GM18507 (cell line): ENCODE data around the gene POLR2J.

Source experiments
- DNase-seq: peaks from one replicate; pipeline ENCODE4 v3.0.0; 2011; ENCODE audit warnings: low read depth; ENCODE audit not compliant: insufficient read length; ENCODE audit errors: extremely low spot score
- FAIRE-seq: peaks from 2 replicates; lab custom pipeline; 2011; peaks lifted over from hg19 to GRCh38; lab: Jason Lieb, UNC

The POLR2J gene

DNA sequence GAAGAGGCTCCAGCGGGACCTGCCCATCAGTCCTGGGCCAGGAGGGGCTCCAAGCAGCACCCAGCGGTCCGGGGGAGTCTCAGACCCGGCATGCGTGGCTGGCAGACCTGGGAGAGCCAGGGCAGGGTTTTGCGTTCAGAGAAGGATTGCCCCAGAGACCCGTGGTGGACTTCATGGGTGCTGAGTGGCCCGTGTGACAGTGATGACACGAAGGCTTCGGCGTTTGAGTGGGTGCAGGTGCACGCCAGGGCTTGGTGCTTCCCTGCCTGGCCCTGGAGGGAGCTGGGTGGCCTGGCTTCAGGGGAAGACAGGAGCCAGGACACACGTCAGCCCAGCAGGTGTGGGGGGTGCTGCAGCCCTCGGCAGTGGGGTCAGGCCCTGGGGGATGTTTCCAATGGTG, 31.4 kb downstream of the POLR2J start:
- FAIRE-seq = no peak
- DNase-seq = no peak

DNA sequence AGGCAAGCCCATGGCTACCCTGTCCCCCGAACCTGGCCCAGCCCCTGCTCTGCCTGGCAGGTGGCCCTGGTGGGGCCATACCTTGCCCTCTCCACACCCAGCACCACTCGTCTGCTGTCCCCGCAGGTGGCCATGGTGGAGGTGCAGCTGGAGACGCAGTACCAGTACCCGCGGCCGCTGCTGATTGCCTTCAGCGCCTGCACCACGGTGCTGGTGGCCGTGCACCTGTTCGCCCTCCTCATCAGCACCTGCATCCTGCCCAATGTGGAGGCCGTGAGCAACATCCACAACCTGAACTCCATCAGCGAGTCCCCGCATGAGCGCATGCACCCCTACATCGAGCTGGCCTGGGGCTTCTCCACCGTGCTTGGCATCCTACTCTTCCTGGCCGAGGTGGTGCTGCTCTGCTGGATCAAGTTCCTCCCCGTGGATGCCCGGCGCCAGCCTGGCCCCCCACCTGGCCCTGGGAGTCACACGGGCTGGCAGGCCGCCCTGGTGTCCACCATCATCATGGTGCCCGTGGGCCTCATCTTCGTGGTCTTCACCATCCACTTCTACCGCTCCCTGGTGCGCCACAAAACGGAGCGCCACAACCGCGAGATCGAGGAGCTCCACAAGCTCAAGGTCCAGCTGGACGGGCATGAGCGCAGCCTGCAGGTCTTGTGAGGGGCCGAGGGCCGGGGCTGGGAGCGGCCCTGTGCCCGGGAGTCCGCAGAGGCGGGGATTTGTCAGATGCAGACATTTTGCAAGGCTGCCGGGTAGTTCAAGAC, 32.1 kb downstream of the POLR2J start:
- no peak for DNase-seq
- FAIRE-seq = no peak

DNA sequence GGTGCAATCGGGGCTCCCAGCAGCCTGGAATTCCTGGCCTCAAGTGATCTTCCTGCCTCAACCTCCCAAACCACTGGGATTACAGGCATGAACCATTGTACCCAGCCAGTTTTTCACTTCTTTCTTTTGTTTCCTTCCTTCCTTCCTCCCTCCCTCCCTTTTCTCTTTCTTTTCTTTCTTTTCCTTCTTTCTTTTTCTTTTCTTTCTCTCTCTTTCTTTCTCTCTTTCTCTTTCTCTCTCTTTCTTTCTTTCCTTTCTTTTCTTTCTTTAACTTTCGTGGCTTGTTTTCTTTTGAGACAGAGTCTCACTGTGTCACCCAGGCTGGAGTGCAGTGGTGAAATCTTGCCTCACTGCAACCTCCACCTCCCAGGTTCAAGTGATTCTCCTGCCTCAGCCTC, 33.0 kb downstream of the POLR2J start:
- peak; percentile 9 for FAIRE-seq
- no peak for DNase-seq

DNA sequence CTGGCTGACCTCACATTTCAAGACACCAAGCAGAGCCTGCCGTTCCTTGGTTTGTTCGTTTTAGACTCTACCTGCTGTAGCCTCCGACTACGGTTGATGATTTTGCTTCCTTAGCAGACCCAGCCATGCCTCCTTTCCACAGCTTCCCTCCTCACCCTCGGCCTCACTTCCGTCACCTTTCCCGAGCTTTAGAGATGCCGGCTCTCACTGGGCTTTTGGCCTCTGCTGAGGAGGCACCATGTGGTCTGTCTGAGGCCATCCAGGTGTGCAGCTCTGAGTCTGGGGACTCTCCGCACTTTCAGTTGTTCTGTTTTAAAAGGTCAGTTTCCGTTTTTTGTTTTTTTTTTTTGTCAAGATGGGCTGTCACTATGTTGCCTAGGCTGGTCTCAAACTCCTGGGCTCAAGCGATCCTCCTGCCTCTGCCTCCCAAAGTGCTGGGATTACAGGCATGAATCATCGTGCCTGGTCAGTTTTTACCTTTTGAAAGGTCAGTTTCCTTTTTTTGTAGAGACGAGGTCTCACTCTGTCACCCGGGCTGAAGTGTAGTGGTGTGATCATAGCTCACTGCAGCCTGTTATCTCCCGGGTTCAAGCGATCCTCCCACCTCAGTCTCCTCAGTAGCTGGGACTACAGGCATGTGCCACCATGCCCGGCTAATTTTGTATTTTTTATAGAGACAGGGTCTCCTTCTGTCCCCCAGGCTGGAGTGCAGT, 33.6 kb downstream of the POLR2J start:
- FAIRE-seq = peak; percentile 95
- DNase-seq = no peak

DNA sequence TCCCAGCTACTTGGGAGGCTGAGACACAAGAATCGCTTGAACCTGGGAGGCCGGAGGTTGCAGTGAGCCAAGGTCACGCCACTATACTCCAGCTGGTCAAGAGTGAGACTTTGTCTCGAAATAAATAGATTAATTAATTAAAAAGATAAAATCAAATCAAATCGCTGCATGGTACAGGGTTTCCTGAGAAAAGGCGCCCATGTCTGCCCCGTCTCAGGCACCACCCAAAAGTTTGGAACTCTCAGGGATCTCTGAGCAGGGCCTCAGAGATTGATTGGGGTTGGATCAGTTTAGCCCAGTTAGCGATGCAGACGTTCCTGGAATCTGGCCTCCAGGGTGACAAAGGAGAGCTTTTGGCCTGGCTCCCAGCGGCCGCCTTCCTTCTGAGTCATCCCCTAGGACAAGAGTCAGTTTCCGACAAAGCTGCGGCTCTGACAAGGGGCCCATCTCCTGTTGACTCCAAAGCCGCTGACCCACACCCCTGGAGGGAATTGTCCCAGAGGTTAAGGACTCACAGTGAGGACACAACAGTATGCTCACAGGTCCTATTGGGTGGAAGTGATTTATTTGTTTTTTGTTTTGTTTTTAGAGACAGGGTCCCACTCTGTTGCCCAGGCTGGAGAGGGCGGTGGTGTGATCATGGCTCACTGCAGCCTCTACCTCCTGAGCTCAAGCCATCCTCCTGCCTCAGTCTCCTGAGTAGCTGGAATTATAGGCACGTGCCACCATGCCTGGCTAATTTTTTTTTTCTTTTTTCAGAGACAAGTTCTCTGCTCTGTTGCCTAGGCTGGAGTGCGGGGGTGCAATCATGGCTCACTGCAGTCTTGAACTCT, 38.5 kb downstream of the POLR2J start:
- no peak for FAIRE-seq
- DNase-seq = no peak

DNA sequence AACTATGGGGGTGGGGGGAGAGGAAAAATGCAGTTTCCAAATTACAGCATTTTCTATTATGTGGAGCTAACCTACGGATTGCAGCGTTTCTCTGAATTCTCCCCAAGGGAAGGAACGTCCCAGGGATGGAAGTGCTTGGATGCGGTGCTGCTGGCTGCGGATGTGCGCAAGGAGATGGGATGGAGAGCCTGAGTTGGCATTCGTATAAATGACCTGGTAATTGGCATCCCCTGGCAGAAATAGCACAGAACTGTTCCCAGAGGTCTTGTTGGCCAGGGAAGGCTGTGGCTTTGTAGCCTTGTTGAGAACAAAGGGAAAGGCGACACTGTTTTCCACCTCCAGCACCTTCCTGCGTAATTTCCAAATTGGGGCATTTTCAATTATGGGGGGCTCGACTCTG, 42.6 kb downstream of the POLR2J start:
- FAIRE-seq (no peak), DNase-seq (no peak)

DNA sequence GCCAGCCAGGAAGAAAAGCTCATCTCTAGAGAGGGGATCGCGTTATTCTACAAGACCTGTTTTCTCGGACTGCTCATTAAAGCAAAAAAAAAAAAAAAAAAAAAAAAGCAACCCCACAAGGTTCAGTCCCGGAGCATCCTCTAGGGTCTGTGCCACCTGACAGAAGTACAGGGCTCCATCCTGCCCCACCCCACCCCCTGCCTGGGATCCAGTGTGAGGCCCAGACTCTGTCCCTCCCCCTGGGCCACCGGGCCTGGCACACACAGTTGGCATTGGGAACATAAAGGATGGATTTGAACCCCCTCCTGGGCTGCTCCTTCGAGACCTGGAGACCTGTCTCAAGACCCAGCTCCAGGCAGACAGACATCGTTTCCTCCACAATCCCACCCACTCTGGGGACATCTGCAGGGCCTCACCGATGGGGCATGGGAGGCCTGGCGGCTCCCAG, 44.7 kb downstream of the POLR2J start:
- FAIRE-seq = no peak
- DNase-seq = no peak

DNA sequence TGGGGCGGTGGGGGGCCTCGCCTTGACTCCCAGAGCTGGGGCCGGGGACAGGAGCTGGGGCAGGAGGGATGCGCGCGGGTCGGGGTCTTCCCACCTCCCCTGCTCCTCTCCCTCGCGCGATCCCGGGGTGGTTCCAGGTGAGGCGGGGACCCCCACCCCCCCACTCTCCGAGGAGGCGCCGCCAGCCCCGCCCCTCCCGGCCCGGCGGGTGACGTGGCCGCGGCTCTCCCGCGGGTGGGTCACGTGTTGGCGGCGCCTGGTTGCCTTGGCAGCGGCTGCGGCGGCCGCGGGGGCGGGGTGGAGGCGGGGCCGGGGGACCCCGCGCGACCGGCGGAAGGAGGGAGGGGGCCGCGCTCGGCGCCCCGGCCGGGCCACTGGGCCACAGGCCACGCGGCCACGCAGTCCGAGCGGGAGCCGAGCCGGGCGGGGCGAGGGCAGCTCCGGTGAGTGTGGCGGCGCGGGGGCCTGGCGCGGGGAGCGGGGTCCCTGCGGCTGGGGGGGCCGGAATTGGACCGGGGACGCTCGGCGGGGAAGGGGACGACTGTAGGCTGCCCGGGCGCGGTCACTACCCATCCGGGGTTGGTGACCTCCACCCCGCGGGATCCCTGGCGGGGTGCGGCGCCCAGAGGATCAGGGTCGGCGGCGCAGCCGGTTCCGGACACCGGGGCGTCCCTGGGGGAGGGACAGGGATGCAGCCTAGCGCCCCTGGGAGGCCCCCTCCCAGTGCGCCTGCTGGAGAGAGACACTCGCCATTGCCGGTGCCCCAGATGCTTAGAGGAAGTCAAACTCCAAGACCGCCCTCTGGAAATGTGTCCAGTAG, 45.3 kb downstream of the POLR2J start, which contains the start of gene ORAI2:
TSS of gene ORAI2 (plus strand) at position 357 of the 820 bp plus-strand sequence. CDS start 5,382 bp downstream, outside the sequence.
- peak; percentile 64 for DNase-seq
- no peak for FAIRE-seq

DNA sequence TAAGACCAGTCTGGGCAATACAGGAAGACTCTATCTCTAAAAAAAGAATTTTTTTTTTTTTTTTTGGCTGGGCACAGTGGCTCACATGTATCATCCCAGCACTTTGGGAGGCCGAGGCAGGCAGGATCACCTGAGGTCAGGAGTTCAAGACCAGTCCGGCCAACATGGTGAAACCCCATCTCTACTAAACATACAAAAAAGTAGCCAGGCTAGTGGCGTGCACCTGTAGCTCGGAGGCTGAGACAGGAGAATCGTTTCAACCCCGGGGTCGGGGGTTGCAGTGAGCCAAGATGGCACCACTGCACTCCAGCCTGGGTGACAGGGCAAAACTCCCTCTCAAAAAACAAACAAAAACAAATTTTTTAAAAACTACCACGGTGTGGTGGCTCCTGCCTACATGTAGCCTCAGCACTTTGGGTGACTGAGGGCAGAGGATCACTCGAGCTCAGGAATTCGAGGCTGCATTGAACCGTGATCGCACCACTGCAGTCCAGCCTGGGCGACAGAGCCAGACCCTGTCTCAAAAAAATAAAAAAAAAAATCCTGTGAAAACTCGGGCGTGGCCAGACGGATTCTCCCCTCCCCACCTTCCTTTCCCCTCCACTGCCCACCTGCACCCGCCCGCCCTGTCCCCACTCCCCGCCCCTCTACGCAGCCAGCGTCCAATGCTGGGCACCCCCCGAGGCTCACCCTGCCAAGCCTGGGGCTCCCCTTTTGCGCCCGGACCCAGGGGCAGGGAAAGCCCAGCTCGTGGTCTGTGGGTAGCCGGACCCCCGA, 46.1 kb downstream of the POLR2J start:
- DNase-seq (no peak), FAIRE-seq (no peak)

DNA sequence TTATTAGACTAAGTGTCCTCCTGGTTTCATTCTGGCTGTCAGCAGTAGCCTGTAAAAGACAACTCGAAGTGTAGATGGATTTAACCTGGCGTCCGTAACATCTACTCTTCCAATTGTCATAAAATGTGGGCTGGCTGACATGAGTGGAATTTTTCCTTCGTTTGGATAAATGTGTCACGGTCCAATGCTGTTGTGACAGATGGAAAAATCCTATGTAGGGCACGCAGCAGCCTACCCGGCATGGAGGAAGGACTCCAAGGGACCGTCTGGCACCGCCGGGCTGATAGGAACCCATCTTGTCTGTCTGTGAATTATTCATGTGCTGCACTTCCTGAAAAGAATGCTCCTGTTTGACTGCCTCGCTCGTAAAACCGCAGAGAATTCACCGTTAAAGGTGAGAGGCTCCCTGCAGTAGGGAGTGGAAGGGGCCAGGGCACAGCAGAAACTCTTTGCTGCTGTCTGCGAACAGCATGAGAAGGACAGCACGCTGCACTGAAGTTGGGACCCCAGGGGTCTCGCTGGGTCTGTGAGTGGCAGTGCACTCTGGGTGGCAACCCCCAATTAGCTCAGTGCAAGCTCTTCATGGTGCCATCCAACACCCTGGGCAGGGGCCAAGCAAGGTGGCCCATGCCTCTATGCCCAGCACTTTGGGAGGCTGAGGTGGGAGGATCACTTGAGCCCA, 47.0 kb downstream of the POLR2J start:
- FAIRE-seq (peak; percentile 98), DNase-seq (no peak)

DNA sequence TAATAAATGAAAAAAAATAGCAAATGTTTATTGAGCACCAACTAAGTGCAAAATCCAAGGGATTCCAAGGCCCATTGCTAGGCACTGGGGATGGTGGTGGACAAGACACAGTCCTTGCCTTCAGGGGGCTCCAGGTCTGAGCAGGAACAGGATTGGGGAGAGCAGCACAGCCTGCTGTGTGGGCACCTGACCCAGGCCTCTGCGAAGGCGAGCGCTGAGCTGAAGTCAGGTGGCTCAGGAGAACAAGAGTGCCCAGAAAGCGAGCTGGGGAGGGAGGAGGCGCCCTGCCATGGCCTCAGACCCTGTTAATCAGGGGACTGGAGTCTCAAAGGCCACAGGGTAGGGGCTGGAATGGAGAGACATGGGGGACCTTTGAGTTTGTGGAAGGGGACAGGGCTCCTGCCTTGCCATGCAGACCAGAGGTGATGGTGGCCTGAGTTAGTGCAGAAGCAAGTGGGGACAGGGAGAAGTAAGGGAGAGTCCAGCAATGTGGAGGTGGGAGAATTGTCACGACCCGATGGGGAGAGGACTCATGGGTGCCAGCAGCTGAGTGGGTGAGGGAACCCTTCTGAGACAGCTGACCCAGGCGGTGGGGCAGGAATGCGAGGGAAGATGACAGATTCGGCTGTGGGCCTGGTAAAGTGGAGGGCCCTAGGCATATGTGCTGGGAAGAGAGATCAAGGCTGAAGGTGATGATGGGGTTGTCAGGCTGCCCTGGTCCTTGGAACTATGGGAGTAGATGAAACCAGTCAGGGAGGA, 49.4 kb downstream of the POLR2J start:
- FAIRE-seq (no peak), DNase-seq (no peak)

DNA sequence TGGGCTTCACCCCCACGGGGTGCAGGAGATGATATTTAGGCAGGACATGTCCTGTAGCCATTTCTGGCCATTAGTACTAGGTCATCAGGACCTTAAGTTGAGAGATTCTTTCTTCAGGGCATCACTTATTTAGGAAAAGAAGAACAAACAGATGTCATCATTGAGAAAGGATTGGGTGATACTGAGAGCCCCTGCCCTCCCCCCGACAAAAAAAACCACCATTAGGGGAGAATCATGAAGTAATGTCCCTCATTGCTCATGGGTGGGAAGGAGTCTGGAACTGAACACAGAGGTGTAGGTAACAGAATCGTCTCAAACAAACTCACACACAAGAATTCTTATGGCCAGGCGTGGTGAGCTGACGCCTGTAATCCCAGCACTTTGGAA, 51.7 kb downstream of the POLR2J start:
- no peak for FAIRE-seq
- DNase-seq = no peak

DNA sequence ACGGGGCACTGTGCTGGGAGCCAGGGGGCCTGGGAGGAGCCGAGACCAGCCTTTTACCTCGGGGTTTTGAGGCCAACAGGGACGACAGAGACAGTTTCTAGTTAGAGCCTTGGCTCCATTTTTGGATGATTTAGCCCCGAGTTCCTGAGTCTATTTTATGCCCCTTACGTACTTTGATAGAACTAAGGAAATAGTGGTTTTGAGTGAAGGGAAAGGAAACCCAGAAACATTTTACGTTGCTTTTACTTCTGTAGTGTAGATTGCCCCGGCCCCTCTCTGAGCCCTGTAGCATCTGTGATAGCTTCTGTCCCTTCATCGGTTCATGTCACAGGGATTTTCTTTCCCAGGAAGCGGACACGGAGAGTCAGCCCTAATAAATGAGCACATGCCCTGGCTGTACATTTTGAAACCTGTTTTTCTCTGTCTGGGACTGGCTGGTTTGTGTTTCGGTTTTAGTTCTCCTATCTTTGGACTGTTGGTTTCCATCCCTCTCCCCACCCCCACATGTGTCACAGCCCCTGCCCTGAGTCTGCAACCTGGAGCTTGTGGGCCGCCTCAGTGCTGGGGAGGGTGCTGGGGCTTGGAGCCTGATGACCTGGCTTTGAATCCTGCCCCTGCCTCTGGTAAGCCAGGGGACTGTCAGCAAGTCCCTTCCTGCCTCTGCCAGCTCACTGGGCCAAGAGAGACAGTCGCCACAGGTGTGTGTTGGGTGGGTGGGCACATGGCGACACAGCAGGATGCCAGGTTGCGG, 52.3 kb downstream of the POLR2J start:
- FAIRE-seq (no peak), DNase-seq (no peak)

DNA sequence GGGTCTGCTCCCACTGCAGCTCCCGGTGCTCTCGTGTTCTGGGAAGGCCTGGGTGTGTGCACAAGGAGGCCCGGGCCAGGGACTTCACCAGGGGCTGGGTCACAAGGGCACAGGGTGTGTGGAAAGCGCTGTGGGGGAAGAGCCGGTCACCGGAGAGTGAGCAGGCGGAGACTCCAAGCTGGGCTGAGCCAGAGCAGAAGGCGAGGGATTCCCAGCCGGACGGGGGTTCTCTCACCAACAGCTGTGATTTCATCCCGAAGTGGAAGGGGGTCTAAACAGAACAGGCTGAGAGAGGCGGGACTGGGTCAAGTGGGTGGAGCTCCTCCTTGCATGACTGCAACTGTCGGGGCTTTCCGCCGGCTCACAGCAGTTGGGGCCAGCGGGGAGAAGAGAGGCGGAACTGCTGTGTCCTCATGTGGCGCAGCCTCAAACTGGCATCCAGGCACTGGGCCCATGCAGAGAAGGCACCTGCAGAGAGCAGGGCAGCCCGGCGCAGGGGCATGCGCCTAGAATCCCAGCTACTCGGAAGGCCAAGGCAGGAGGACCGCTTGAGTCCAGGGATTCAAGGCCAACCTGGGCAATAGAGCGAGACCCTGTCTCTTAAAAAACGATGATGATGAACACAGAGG, 53.0 kb downstream of the POLR2J start:
- FAIRE-seq (peak; percentile 99), DNase-seq (peak; percentile 67)

DNA sequence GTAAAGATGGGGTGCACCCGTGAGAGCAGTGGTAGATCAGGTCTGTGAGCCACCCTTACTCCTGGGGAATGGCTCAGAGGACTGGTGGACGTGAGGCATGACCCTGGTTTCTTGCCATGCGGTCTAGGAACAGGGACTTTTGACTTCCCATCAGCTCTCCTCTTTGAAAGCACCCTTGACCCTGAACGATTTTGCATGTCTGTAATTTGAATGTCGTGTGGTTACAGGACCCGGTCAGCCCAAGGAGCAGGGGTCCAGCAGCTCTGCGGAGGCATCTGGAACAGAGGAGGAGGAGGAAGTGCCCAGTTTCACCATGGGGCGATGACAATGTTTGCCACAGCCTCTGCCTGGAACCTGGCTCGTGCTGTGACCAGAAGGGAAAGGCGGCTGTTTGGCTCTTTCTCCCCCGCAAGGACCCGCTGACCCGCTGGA, 53.9 kb downstream of the POLR2J start:
- DNase-seq (no peak), FAIRE-seq (peak; percentile 96)

DNA sequence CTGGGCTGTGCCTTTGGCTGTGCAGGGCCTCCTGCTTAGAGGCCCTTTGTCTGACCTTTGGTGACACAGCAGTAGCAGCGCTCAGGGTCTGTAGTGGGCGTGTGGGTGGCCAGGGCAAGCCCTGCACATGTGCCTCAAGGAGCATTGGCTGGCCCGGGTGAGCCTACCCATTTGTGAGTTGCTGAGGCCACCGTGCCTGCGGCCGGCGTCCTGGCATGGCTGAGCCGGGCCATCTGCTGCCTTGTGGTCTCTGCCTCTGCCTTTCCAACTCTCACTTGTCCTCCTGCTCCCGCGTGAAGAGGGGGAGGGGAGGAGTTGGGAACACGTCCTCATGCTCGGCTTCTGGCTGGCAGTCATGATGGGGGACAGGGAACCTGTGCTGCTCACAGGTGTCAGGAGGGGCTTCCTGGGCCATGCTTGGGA, 54.6 kb downstream of the POLR2J start:
- DNase-seq (no peak), FAIRE-seq (no peak)
